ENCODE results near the gene ZSWIM1.

The ZSWIM1 gene

GRCh38 chr20:45893831-45894230 is 12.8 kb downstream of the ZSWIM1 start:
- Histone ChIP-seq H3K27ac (replicated peaks) (0 out of 2 replicates have a peak overlapping the region, but pooled peaks have one; percentile 2), H3K27me3 (ENCODE audit: insufficient read depth, poor library complexity, severe bottlenecking) (no peaks in the 10 kb centered on the region), H3K4me3 (replicated peaks; ENCODE audit: insufficient read depth, low read length) (no peak overlapping the region)
- DNase-seq (ENCODE audit: low read depth in 1 of 2, low spot score in 1 of 2), result no peak
- TF ChIP-seq SPI1 (IDR thresholded peaks at IDR 0.05; ENCODE audit: borderline replicate concordance, low read depth), result no peak
- TF ChIP-seq CTCF (IDR thresholded peaks at IDR 0.05; ENCODE audit: insufficient read depth, low read length), result no peak

- DNase-seq (ENCODE audit: low read depth in 1 of 2, low spot score in 1 of 2), result no peak
- Histone ChIP-seq H3K27me3 (ENCODE audit: insufficient read depth, poor library complexity, severe bottlenecking) (no peaks in the 10 kb centered on the region), H3K4me3 (replicated peaks; ENCODE audit: insufficient read depth, low read length) (no peak overlapping the region), H3K27ac (replicated peaks) (no peak overlapping the region)
- no peak for TF ChIP-seq SPI1 (IDR thresholded peaks at IDR 0.05; ENCODE audit: borderline replicate concordance, low read depth)
- no peak for TF ChIP-seq REST (IDR thresholded peaks at IDR 0.05; ENCODE audit: insufficient replicate concordance, low read depth)
- no peak for TF ChIP-seq CTCF (IDR thresholded peaks at IDR 0.05; ENCODE audit: insufficient read depth, low read length)
- TF ChIP-seq POLR2AphosphoS5 (IDR thresholded peaks at IDR 0.05; ENCODE audit: low read depth), result no peak
- no peak for TF ChIP-seq GABPA (IDR thresholded peaks at IDR 0.05; ENCODE audit: low read depth)
Measured at GRCh38 chr20:45894797-45895196, 13.8 kb downstream of the ZSWIM1 start.

GRCh38 chr20:45896641-45897161 is 15.7 kb downstream of the ZSWIM1 start:
- Histone ChIP-seq H3K27me3 (ENCODE audit: insufficient read depth, poor library complexity, severe bottlenecking) (no peaks in the 10 kb centered on the region), H3K4me3 (replicated peaks; ENCODE audit: insufficient read depth, low read length) (no peak overlapping the region), H3K27ac (replicated peaks) (no peak overlapping the region)
- TF ChIP-seq SPI1 (IDR thresholded peaks at IDR 0.05; ENCODE audit: borderline replicate concordance, low read depth), result no peak
- TF ChIP-seq GABPA (IDR thresholded peaks at IDR 0.05; ENCODE audit: low read depth), result no peak
- TF ChIP-seq REST (IDR thresholded peaks at IDR 0.05; ENCODE audit: insufficient replicate concordance, low read depth), result no peak
- TF ChIP-seq CTCF (IDR thresholded peaks at IDR 0.05; ENCODE audit: insufficient read depth, low read length), result no peak
- TF ChIP-seq POLR2AphosphoS5 (IDR thresholded peaks at IDR 0.05; ENCODE audit: low read depth), result no peak
- no peak for DNase-seq (ENCODE audit: low read depth in 1 of 2, low spot score in 1 of 2)

GRCh38 chr20:45897289-45897688 is 16.3 kb downstream of the ZSWIM1 start:
- Histone ChIP-seq H3K27ac (replicated peaks) (no peak overlapping the region), H3K4me3 (replicated peaks; ENCODE audit: insufficient read depth, low read length) (no peak overlapping the region), H3K27me3 (ENCODE audit: insufficient read depth, poor library complexity, severe bottlenecking) (no peaks in the 10 kb centered on the region)
- DNase-seq (ENCODE audit: low read depth in 1 of 2, low spot score in 1 of 2), result no peak
- no peak for TF ChIP-seq REST (IDR thresholded peaks at IDR 0.05; ENCODE audit: insufficient replicate concordance, low read depth)
- no peak for TF ChIP-seq SPI1 (IDR thresholded peaks at IDR 0.05; ENCODE audit: borderline replicate concordance, low read depth)
- no peak for TF ChIP-seq GABPA (IDR thresholded peaks at IDR 0.05; ENCODE audit: low read depth)
- no peak for TF ChIP-seq POLR2AphosphoS5 (IDR thresholded peaks at IDR 0.05; ENCODE audit: low read depth)
- no peak for TF ChIP-seq CTCF (IDR thresholded peaks at IDR 0.05; ENCODE audit: insufficient read depth, low read length)

Measured in HL-60 (cell line).